Skeletal muscle tissue (tissue), 4 donors: Measurements from ENCODE around the gene ZKSCAN5. TPM values are rescaled to one million over a fixed set of nuclear protein-coding genes. Genes with fewer than 3 reads are reported as not detected.
A peak's percentile ranks its signal among the peaks of the same experiment; 100 is the strongest.
"Not testable (repeated sequence)": the region's sequence is repeated elsewhere in the genome, so short reads cannot be mapped to it uniquely, and the experiment has no call there.

Source experiments
- H3K27ac ChIP-seq: one replicate; pipeline ENCODE4 v1.7.0; 2013; ENCODE audit warnings: mild to moderate bottlenecking, low read depth, low read length, inconsistent platforms
- H3K27me3 ChIP-seq, 3 donors: one replicate each; pipeline ENCODE4 v1.7.0; 2013; ENCODE audit warnings: low read length in 3 of 3; ENCODE audit not compliant: control insufficient read depth in 3 of 3, insufficient read depth in 3 of 3
- H3K36me3 ChIP-seq, 3 donors: one replicate each; pipeline ENCODE4 v1.7.0; 2013; ENCODE audit warnings: low read length in 3 of 3; ENCODE audit not compliant: control insufficient read depth in 3 of 3, insufficient read depth in 3 of 3
- H3K4me1 ChIP-seq, 3 donors: one replicate each; pipeline ENCODE4 v1.7.0; 2013; ENCODE audit warnings: low read length in 3 of 3, mild to moderate bottlenecking in 3 of 3; ENCODE audit not compliant: control insufficient read depth in 3 of 3, insufficient read depth in 3 of 3
- H3K4me3 ChIP-seq, 3 donors: one replicate each; pipeline ENCODE4 v1.7.0; 2013; ENCODE audit warnings: low read length in 3 of 3
- H3K9ac ChIP-seq, 3 donors: one replicate each; pipeline ENCODE4 v1.7.0; 2013; ENCODE audit warnings: low read length in 3 of 3, mild to moderate bottlenecking in 3 of 3, moderate library complexity in 2 of 3, low read depth in 1 of 3
- H3K9me3 ChIP-seq, 3 donors: one replicate each; pipeline ENCODE4 v1.7.0; 2013; ENCODE audit warnings: low read length in 3 of 3; ENCODE audit not compliant: control insufficient read depth in 3 of 3
- total RNA-seq: library from RNA; depleted of rRNA; stranded (reverse); fragments of >200 nt; gene quantifications from one replicate; pipeline ENCODE4 v1.2.3, GENCODE V29; 2014
- donor health status: Osteomylitis.

ZKSCAN5 gene
- total RNA-seq, 1 donor from 2014 or later = 8.9 TPM

DNA sequence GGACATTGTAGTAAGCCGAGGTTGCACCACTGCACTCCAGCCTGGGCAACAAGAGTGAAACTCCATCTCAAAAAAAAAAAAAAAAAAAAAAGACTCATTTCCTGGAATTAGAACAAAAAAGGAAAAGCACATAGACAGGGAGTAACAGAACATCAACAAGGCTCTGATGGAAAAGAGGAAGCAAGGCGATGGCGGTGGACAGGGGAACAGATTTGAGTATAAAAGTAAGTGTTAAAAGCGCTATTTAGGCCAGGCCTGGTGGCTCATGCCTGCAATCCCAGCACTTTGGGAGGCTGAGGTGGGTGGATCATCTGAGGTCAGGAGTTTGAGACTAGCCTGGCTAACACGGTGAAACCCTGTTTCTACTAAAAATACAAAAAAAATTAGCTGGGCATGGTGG, 40.8 kb downstream of the ZKSCAN5 start:
- H3K4me3 ChIP-seq, H3K9ac ChIP-seq, H3K27me3 ChIP-seq, H3K4me1 ChIP-seq, H3K27ac ChIP-seq: not testable (repeated sequence)
- Histone ChIP-seq H3K9me3 (peaks cover 5 to 14% (median 6%) of the 10 kb centered on the region in 3 donors), H3K36me3 (peaks cover 8 to 21% (median 14%) of the 10 kb centered on the region in 3 donors)

DNA sequence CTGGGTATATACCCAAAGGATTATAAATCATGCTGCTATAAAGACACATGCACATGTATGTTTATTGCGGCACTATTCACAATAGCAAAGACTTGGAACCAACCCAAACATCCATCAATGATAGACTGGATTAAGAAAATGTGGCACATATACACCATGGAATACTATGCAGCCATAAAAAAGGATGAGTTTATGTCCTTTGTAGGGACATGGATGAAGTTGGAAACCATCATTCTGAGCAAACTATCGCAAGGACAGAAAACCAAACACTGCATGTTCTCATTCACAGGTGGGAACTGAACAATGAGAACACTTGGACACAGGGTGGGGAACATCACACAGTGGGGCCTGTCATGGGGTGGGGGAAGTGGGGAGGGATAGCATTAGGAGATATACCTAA, 45.1 kb downstream of the ZKSCAN5 start:
- H3K27me3 ChIP-seq, H3K9ac ChIP-seq, H3K4me3 ChIP-seq, H3K27ac ChIP-seq, H3K9me3 ChIP-seq: not testable (repeated sequence)
- Histone ChIP-seq H3K4me1 (peaks cover 13 to 15% (median 15%) of the 10 kb centered on the region in 3 donors), H3K36me3 (peaks cover 11 to 22% (median 20%) of the 10 kb centered on the region in 3 donors)

DNA sequence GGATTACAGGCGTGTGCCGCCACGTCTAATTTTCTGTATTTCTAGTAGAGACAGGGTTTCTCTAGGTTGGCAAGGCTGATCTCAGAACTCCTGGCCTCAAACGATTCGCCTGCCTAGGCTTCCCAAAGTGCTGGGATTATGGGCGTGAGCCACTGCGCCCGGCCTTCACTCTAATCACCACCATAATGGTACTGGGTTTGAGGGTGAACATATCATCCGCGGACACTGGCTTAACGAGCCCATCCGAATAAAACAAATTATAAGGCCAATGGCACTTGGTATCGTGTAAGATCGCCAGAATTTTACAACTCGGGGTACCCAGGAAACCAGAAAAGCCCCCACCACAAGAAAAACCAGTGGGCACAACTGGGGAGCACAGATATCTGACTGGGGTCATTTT, 46.9 kb downstream of the ZKSCAN5 start:
- H3K9ac ChIP-seq = peak overlapping the region; percentile 98 to 100 (median 99)
- H3K27me3 ChIP-seq = no peaks in the 10 kb centered on the region
- peaks cover 13 to 15% (median 15%) of the 10 kb centered on the region in 3 donors for H3K4me1 ChIP-seq
- H3K4me3 ChIP-seq = peak overlapping the region; percentile 95 to 100 (median 98)
- peaks cover 11 to 25% (median 22%) of the 10 kb centered on the region in 3 donors for H3K36me3 ChIP-seq
- peaks cover 0 to 4% (median 0%) of the 10 kb centered on the region in 3 donors for H3K9me3 ChIP-seq
- peak overlapping the region; percentile 90 for H3K27ac ChIP-seq

DNA sequence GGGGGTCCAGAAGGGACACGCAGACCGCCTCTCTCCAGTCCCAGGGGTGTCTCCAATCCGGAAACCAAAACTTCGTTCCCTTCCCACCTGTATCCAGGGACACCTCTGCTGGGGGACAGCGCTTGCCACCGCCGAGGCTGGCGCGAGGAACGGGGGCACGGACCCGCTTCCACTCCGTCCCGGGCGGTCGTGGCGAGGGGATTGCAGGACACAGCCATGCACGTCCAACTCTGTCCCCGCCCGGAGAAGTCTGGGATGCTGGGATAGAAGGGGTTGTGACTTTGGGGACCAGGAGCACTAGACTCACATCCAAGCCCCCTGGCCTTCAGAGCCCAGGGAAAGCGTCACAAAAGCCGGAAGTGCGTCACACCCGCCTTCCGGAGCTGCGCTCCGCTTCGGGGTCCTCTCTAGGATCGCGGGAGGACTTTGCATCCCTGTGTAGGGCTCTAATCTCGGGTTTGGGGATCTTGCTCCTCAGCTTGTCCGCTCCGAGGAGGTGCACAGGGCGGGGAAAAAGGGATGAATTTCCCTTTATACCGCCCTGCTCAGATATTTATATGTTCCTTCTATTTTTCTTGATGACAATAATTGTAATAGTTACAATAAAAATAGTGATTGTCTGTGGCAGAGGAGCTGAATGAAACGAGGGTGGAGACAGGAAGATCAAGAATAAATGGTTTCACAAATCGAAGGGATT, 47.5 kb downstream of the ZKSCAN5 start, which contains the start of gene FAM200A:
Gene FAM200A (minus strand): TSS at position 348 of the 697 bp plus-strand sequence. CDS start 3,707 bp downstream, outside the sequence.
- peak within 1 kb of the TSS; percentile 98 to 100 (median 99) for H3K9ac ChIP-seq
- H3K9me3 ChIP-seq = peaks cover 0 to 4% (median 0%) of the 10 kb centered on the region in 3 donors
- peak within 1 kb of the TSS; percentile 90 for H3K27ac ChIP-seq
- H3K4me1 ChIP-seq = peaks cover 13 to 17% (median 15%) of the 10 kb centered on the region in 3 donors
- H3K27me3 ChIP-seq = no peaks in the 10 kb centered on the region
- peak within 1 kb of the TSS; percentile 95 to 100 (median 98) for H3K4me3 ChIP-seq
- peaks cover 11 to 25% (median 22%) of the 10 kb centered on the region in 3 donors for H3K36me3 ChIP-seq

DNA sequence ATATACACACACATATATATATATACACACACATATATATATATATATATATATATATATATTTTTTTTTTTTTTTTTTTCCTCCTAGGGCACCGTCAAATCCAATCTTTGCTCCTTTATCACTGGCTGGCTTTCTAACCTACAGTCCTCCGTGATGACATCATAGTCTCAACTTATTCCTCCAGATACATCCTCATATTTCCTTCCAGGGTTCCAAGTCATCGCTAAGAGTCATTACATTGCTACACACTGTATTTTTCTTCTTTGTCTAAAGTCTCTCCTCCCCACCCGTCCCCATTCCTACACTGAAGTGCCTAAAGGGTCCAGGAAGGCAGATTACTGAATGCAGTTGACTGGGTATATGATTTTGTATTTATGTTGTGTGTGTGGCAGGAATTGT, 48.6 kb downstream of the ZKSCAN5 start:
- Histone ChIP-seq H3K9me3 (no peaks in the 10 kb centered on the region), H3K27ac (no peak overlapping the region), H3K36me3 (peaks cover 6 to 16% (median 16%) of the 10 kb centered on the region in 3 donors), H3K4me3 (no peak overlapping the region), H3K27me3 (no peaks in the 10 kb centered on the region), H3K4me1 (peaks cover 16 to 26% (median 26%) of the 10 kb centered on the region in 3 donors), H3K9ac (no peak overlapping the region)

DNA sequence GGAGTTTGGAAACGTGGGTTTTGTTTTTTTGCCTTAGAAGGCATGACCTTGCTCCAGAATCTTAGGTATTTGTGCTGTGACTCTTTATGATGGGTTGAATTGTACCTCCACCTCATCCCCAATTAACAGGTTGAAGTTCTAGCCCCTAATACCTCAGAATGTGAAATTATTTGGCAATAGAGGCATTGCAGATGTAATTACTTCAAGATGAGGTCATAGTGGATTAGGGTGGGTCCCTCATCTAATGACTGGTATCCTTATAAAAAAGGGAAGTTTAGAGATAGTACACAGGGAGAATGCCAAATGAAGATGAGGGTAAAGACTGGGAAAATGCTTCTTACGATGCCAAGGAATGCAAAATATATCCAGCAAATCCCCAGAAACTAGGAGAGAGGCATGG, 50.5 kb downstream of the ZKSCAN5 start:
- H3K4me1 ChIP-seq = peaks cover 23 to 33% (median 33%) of the 10 kb centered on the region in 3 donors
- no peak overlapping the region for H3K4me3 ChIP-seq
- no peaks in the 10 kb centered on the region for H3K9me3 ChIP-seq
- no peaks in the 10 kb centered on the region for H3K27me3 ChIP-seq
- H3K9ac ChIP-seq = no peak overlapping the region
- no peak overlapping the region for H3K27ac ChIP-seq
- H3K36me3 ChIP-seq = peaks cover 3 to 13% (median 12%) of the 10 kb centered on the region in 3 donors

DNA sequence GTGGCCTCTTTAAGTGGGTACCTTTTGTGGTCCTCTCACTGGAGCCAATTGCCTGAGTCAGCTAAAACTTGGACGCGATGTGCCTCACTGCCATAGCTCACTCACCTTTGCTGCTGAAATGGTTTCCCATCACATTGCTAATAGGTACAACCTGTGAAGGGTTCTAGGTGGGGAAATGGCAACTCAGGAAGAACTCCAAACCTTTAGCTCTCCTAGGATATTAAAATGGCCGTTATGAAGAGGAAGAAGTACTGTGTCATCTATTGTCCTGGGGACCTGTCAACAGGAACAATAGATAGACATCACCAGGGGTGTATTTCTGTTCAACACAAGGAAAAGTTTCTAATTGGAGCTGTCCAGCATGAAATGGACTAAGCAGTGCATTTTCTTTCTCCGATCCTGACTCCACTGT, 52.7 kb downstream of the ZKSCAN5 start:
- H3K36me3 ChIP-seq = peaks cover 18 to 32% (median 31%) of the 10 kb centered on the region in 3 donors
- H3K4me1 ChIP-seq = peaks cover 18 to 39% (median 33%) of the 10 kb centered on the region in 3 donors
- H3K9me3 ChIP-seq = no peaks in the 10 kb centered on the region
- H3K9ac ChIP-seq = peak overlapping the region; percentile 98 to 99 (median 98)
- H3K27ac ChIP-seq = peak overlapping the region; percentile 97
- H3K4me3 ChIP-seq = peak overlapping the region; percentile 82 to 96 (median 91)
- H3K27me3 ChIP-seq = no peaks in the 10 kb centered on the region

DNA sequence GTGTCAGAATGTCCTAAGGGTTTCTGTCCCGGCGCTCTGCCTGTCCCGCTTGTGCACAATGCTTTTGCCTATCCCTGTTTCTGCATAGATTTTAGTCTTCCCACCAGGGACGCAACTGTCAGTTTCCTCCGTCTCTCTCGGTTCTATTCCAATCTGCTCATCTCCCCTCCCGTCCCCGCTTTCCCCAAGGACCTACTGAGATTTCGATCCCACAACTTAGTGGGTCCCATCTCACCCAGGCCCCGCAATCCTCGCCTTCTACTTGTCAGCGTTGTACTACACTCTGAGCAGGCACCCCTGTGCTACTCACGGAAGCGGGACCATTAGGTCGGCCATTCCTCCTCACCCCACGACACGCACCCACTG, 53.5 kb downstream of the ZKSCAN5 start:
- H3K27me3 ChIP-seq = no peaks in the 10 kb centered on the region
- no peaks in the 10 kb centered on the region for H3K9me3 ChIP-seq
- peaks cover 24 to 39% (median 36%) of the 10 kb centered on the region in 3 donors for H3K36me3 ChIP-seq
- H3K27ac ChIP-seq = peak overlapping the region; percentile 97
- peak overlapping the region; percentile 98 to 99 (median 98) for H3K9ac ChIP-seq
- H3K4me3 ChIP-seq = peak overlapping the region; percentile 82 to 96 (median 91)
- peaks cover 14 to 36% (median 28%) of the 10 kb centered on the region in 3 donors for H3K4me1 ChIP-seq

DNA sequence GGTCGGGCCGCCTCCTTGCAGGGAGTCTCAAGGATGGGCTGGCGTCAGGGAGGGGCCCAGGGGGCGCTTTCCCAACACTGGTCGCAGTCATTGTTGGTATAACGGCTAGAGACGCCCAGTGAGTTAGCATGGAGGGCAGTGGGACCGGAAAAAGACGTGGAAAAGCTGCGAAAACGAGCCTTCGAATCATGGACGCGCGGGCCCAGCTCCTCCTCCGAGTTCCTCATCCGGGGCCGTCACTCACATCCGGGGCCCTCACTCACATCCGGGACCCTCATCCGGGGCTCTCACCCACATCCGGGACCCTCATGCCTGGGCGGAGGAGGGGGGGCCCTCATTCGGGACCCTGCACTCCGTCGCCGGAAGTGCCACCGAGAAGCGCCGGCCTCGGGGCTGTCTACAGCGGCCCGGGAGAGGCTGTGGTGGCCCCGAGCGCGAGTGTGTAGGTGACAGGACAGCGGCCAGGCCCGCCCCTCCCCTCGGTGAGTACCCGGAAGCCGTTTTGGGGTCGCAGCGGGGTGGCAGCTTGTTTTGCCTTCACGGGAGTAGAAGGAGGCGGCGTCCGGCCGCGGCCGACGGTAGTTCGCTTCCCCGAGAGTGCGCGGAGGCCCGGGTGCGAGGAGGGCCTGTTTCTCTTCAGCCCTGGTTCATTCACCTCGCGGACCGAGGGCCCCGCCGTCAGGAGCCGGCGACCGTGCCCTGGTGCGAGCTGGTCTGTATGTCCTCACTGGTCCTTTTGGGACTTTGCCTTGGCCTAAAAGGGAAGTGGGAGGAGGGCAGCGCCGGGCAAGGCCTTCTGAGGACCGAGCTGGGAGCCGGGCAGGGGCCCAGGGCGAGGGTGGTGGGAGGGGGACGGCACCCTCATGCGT, 54.1 kb downstream of the ZKSCAN5 start, which contains the start of gene ZNF655:
Gene ZNF655 (plus strand): TSS at position 337 of the 869 bp plus-strand sequence. CDS start 1,918 bp downstream, outside the sequence.
- H3K36me3 ChIP-seq = peaks cover 27 to 42% (median 37%) of the 10 kb centered on the region in 3 donors
- peak within 1 kb of the TSS; percentile 98 to 99 (median 98) for H3K9ac ChIP-seq
- H3K27ac ChIP-seq = peak within 1 kb of the TSS; percentile 97
- H3K9me3 ChIP-seq = no peaks in the 10 kb centered on the region
- peaks cover 14 to 36% (median 25%) of the 10 kb centered on the region in 3 donors for H3K4me1 ChIP-seq
- H3K4me3 ChIP-seq = peak within 1 kb of the TSS; percentile 82 to 96 (median 91)
- no peaks in the 10 kb centered on the region for H3K27me3 ChIP-seq
